Stimulated activated memory B cell treated with anti-CD40 and anti-IgM and Interleukin-4, amounts not matched to agents 10 μg/mL and 1 μg/mL and 100 μg/mL, for 72 hours (primary cell): Measurements from ENCODE around the gene KNL1.
"Not testable (repeated sequence)": the region's sequence is repeated elsewhere in the genome, so short reads cannot be mapped to it uniquely, and the experiment has no call there.

Source experiments
- ATAC-seq: fragments of 150-1000 bp; cut with Tn5 transposase; 2 replicates; pipeline ENCODE4 v1.10.0; 2021
- H3K27ac Mint-ChIP-seq: one replicate; pipeline ENCODE4 v1.8.0; 2022; ENCODE audit warnings: mild to moderate bottlenecking, mixed read lengths
- H3K27me3 Mint-ChIP-seq: one replicate; pipeline ENCODE4 v1.8.0; 2022; ENCODE audit warnings: mixed read lengths
- H3K36me3 Mint-ChIP-seq: one replicate; pipeline ENCODE4 v1.8.0; 2022; ENCODE audit warnings: mixed read lengths
- H3K4me1 Mint-ChIP-seq: one replicate; pipeline ENCODE4 v1.8.0; 2022; ENCODE audit warnings: mixed read lengths
- H3K4me3 Mint-ChIP-seq: one replicate; pipeline ENCODE4 v1.8.0; 2022; ENCODE audit warnings: mild to moderate bottlenecking, moderate library complexity, mixed read lengths
- H3K9me3 Mint-ChIP-seq: one replicate; pipeline ENCODE4 v1.8.0; 2022; ENCODE audit warnings: mixed read lengths

KNL1 gene

DNA sequence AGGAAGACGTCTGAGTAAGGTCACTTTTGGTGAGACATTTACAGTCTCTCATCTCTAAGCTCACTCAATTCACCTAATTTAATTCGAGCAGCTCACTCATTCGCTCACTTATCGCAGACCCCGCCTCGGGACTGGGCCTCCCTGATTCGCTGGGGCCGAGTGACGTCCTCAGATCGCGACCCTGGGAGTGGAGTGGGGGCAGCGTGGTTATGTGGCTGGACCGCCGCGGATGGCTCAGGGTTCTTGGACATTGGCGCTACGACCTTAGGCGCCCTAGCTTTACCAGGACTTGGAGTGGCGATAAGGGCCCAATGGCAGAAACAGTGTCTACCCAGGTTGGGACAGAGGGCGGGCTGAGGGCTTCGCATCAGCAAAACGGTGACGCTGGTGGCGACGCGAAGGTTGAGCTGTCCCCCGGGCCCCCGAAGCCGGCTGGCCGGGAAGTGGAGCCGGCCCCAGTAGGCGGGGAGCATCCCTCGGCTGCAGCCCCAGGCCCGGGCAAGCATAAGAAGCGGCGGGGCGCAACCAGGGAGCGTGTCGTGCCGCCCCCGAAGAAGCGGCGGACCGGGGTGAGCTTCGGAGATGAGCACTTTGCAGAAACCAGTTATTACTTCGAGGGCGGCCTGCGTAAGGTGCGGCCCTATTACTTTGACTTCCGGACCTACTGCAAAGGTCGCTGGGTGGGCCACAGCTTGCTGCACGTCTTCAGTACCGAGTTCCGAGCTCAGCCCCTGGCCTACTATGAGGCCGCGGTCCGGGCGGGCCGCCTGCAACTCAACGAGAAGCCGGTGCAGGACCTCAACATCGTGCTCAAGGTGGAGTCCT, 24.7 kb upstream of the KNL1 start, which contains the start of gene RPUSD2:
TSS of gene RPUSD2 (plus strand) at position 171 of the 825 bp plus-strand sequence. CDS start at position 210, 39 bp downstream.
- Mint-ChIP-seq H3K4me1 (peaks cover 56% of the 10 kb centered on the region), H3K4me3 (peak within 1 kb of the TSS; percentile 99), H3K27me3 (no peaks in the 10 kb centered on the region), H3K27ac (peak within 1 kb of the TSS; percentile 93), H3K36me3 (peaks cover 20% of the 10 kb centered on the region), H3K9me3 (no peaks in the 10 kb centered on the region)
- peak; percentile 86 for ATAC-seq

DNA sequence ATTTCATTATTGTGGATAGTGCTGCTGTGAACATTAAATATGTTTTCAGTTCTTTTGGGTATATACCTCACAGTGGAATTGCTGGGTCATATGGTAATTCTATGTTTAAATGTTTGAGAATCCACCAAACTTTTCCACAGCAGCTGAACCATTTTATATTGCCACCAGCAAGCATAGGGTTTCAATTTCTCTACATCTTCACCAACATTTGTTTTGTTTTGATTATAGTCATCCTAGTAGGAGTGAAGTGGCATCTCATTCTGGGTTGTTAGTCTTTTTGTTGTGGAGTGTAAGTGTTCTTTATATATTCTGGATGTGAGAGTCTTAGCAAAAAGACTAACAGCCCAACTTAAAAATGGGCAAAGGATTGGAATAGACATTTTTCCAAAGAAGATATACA, 18.9 kb upstream of the KNL1 start:
- Mint-ChIP-seq H3K9me3 (no peaks in the 10 kb centered on the region), H3K27ac (no peak overlapping the region), H3K4me1 (peaks cover 34% of the 10 kb centered on the region), H3K27me3 (no peaks in the 10 kb centered on the region), H3K4me3 (no peak overlapping the region), H3K36me3 (peaks cover 36% of the 10 kb centered on the region)
- ATAC-seq, result no peak

DNA sequence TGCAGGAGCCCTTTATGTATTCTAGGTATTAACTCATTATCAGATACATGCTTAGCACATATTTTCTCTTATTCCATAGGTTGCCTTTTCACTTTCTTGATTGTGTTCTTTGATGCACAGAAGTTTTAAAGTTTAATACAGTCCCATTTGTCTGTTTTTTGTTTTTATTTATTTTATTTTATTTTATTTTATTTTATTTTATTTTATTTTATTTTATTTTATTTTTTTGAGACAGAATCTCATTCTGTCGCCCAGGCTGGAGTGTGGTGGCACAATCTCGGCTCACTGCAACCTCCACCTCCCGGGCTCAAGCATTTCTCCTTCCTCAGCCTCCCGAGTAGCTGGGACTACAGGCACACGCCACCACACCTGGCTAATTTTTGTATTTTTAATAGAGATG, 17.1 kb upstream of the KNL1 start:
- not testable (repeated sequence) for ATAC-seq, H3K9me3 Mint-ChIP-seq, H3K27ac Mint-ChIP-seq, H3K27me3 Mint-ChIP-seq, H3K4me3 Mint-ChIP-seq
- peaks cover 36% of the 10 kb centered on the region for H3K36me3 Mint-ChIP-seq
- peaks cover 18% of the 10 kb centered on the region for H3K4me1 Mint-ChIP-seq

DNA sequence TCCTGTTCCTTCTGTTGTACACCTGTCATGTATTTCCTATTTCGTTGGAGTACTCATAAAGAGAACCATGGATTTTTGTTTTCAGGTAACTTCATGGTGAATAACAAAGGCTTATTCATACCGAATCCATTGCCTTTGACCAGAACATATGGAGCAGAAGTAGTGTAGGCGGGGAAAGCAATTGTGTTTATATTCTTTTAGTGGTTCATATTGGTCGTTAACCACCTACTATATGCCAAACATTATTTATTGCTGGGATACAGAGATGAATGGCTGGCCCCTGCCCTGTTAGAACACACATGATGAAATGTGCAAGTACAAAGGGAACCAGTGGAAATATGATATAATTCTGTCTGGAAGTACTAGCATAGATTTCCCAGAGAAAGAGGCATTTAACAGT, 15.2 kb upstream of the KNL1 start:
- no peak overlapping the region for H3K27ac Mint-ChIP-seq
- ATAC-seq, result no peak

DNA sequence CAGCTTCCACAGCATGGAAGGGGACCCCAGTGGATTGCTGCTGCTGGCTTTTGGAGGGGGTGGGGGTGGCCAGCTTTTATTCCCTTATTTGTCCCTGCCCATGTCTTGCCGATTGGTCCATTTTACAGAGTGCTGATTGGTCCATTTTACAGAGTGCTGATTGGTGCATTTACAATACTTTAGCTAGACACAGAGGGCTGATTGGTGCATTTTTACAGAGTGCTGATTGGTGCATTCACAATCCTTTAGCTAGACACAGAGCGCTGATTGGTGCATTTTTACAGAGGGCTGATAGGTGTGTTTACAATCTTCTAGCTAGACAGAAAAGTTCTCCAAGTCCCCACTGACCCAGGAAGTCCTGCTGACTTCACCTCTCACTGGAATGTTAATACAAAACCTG, 12.3 kb upstream of the KNL1 start:
- not testable (repeated sequence) for H3K9me3 Mint-ChIP-seq, H3K27me3 Mint-ChIP-seq, H3K4me1 Mint-ChIP-seq, H3K4me3 Mint-ChIP-seq, H3K36me3 Mint-ChIP-seq, ATAC-seq, H3K27ac Mint-ChIP-seq

More for the DNA sequence above, 15.2 kb upstream of the KNL1 start:
- peaks cover 20% of the 10 kb centered on the region for H3K36me3 Mint-ChIP-seq
- no peaks in the 10 kb centered on the region for H3K27me3 Mint-ChIP-seq
- H3K4me3 Mint-ChIP-seq, result no peak overlapping the region
- peaks cover 2% of the 10 kb centered on the region for H3K4me1 Mint-ChIP-seq
- H3K9me3 Mint-ChIP-seq, result no peaks in the 10 kb centered on the region

DNA sequence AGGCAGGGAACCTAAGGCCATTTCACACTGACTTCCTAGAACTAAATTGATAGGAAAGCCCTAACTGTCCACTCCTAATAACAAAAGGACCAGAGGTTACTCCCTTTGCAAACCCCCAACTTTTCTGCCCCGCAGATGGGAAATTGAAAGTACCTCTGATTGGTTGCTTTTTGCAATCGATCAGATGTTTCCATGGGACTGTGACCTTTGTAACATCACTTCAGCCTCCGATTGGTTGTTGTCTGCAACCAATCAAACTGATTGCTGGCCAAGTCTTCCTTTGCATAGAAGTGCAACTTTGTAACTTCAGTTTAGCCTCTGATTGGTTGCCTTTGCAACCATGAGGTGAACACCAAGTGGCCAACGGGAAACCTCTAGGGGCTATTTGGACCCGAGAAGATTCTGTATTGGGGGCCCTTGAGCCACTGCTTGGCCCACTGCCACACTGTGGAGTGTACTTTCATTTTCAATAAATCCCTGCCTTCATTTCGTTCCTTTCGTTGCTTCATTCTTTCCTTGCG, 11.3 kb upstream of the KNL1 start:
- no peaks in the 10 kb centered on the region for H3K27me3 Mint-ChIP-seq
- ATAC-seq, result no peak
- no peak overlapping the region for H3K4me3 Mint-ChIP-seq
- H3K9me3 Mint-ChIP-seq, result no peaks in the 10 kb centered on the region
- H3K36me3 Mint-ChIP-seq, result no peaks in the 10 kb centered on the region
- H3K4me1 Mint-ChIP-seq, result no peaks in the 10 kb centered on the region
- H3K27ac Mint-ChIP-seq, result no peak overlapping the region

DNA sequence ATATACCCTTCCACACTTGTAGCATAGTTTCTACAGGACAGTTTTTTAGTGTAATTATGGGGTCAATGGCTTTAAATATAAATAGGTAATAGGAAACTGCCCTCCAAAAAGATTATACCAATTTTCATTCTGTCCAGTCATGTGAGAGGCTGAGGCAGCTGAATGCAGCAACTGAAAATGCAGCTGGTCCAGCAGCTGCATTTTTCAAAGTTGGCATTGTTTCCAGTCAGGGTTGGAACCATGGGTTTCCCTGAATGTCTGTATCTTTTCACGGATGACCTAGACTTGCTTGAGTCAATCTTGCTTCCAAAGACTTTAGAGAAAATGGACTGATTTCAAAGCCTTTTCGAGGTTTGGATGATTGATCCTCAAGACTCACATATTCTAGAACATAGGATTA, 9.9 kb upstream of the KNL1 start:
- Mint-ChIP-seq H3K9me3 (no peaks in the 10 kb centered on the region), H3K27ac (no peak overlapping the region), H3K4me1 (no peaks in the 10 kb centered on the region), H3K4me3 (no peak overlapping the region), H3K36me3 (no peaks in the 10 kb centered on the region), H3K27me3 (no peaks in the 10 kb centered on the region)
- ATAC-seq, result no peak

DNA sequence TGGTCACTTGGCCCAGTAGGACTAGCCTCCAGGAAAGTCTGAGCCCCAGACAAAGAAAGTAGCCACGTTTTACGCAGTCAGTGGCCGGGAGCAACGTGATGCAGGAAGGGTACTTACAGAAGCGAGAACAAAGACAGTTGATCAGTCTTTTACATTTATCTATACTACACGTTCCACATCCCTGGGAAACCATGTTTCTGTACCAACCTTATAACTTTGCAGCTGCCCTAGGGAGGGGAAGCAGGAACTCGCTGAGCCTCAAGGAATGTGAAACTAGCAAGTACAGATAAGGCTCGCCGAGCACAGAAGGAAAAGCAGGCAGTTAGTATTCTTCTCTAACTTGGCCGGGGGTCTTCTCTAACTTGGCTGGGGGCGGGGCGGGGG, 3.4 kb upstream of the KNL1 start:
- H3K4me3 Mint-ChIP-seq, result no peak overlapping the region
- H3K4me1 Mint-ChIP-seq, result peaks cover 28% of the 10 kb centered on the region
- H3K27me3 Mint-ChIP-seq, result no peaks in the 10 kb centered on the region
- H3K9me3 Mint-ChIP-seq, result no peaks in the 10 kb centered on the region
- H3K27ac Mint-ChIP-seq, result peak overlapping the region; percentile 73
- no peak for ATAC-seq
- no peaks in the 10 kb centered on the region for H3K36me3 Mint-ChIP-seq

DNA sequence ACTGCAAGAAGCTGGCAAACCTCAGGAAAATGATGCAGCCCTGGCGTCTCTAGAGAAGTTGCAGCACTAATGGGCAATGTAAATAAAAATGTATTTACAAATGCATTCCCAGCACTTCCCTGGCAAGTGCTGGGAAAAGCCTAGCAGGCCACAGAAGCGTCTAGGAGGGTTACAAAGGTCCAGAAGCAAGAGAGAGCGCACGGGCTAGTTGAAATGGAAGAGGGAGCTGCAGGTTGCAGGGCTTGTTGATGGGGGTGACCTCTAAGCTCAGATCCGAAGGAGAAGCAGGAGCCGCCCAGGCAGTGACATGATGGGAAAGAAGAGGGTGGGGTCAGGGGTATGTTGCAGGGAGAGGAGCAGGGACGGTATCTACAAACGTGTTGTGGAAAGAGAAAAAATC, 2.7 kb upstream of the KNL1 start:
- no peak for ATAC-seq
- Mint-ChIP-seq H3K4me3 (no peak overlapping the region), H3K4me1 (peaks cover 28% of the 10 kb centered on the region), H3K9me3 (no peaks in the 10 kb centered on the region), H3K27ac (no peak overlapping the region), H3K27me3 (no peaks in the 10 kb centered on the region), H3K36me3 (no peaks in the 10 kb centered on the region)

DNA sequence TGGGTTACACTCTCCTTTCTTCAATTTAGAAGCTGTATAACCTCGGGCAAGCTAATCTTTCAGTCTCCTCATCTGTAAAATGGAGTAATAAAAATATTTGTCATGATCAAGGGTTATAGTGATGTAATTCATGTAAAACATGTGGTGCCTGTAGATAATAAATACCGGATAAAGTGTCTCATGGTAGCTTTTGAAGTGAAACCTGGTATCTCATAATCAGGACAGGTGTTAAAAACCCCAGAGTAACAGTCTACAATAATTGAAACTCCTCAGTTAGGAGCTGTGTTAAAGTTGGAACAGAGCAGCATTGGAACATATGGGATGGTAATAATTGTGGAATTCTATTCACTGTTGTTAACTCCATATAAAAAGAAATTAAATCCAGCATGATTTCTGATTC, 884 bp upstream of the KNL1 start:
- peak overlapping the region; percentile 97 for H3K27ac Mint-ChIP-seq
- H3K36me3 Mint-ChIP-seq, result no peaks in the 10 kb centered on the region
- H3K4me3 Mint-ChIP-seq, result no peak overlapping the region
- no peaks in the 10 kb centered on the region for H3K9me3 Mint-ChIP-seq
- H3K27me3 Mint-ChIP-seq, result no peaks in the 10 kb centered on the region
- peaks cover 28% of the 10 kb centered on the region for H3K4me1 Mint-ChIP-seq
- ATAC-seq, result no peak

DNA sequence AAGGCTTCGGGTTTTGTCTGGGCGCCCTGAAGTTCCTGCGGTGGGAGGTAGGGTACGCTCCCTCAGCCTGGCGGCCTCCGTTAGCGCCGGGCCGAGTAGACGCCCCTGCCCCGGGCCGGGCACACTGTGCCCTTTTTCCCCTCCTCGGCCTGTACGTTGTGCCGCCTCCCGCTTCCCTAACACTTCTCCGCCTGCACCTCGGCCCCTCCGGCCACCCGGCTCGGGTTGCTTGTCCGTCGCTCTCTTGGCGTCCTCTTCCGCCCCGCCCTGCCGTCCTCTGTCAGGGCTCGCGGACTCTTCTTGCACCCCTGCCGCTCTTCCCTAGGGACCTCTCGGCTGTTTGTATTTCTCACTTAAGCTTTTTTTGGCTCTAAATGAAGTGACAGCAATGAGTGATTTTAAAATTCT, 384 bp downstream of the KNL1 start:
- peak overlapping the region; percentile 94 for H3K4me3 Mint-ChIP-seq
- ATAC-seq, result peak; percentile 71
- peaks cover 26% of the 10 kb centered on the region for H3K4me1 Mint-ChIP-seq
- peak overlapping the region; percentile 97 for H3K27ac Mint-ChIP-seq
- no peaks in the 10 kb centered on the region for H3K36me3 Mint-ChIP-seq
- no peaks in the 10 kb centered on the region for H3K9me3 Mint-ChIP-seq
- H3K27me3 Mint-ChIP-seq, result no peaks in the 10 kb centered on the region

DNA sequence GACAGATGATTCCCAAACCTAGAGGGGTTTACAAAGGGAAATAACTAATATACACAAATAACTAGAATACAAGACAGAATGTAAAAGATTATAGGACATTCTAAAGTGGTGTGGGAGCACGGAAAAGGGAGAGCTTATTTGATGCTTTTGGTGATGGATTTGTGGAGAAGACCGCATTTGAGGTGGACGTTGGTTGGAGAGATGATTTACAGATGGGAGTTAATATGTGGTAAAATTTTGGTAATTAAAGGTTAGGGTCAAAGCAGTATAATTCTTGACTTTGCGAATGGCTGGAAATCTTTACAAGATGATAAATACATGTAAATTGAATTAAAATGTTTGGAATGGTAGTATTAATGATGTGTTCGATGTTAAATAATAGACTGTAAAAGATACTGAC, 1.2 kb downstream of the KNL1 start:
- Mint-ChIP-seq H3K36me3 (no peaks in the 10 kb centered on the region), H3K9me3 (no peaks in the 10 kb centered on the region), H3K27me3 (no peaks in the 10 kb centered on the region), H3K4me3 (peak overlapping the region; percentile 94), H3K4me1 (peaks cover 18% of the 10 kb centered on the region), H3K27ac (peak overlapping the region; percentile 97)
- no peak for ATAC-seq

DNA sequence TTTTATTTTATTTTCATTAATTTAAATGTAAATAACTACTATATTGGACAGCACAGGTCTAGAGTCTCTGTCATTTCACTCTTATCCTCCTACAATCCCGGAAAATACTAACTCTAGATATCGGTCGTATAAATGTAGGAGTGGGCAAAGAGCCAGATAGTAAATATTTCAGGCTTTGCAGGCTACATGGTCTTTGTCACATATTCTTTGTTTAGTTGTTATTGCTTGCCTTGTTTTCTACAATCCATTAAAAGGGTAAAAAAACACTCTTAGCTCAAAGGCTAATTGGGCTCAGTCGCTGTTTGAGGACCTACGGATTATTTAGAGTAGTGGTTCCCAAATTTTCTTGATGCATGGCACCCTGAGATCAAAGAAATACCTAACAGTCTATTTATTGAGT, 1.7 kb downstream of the KNL1 start:
- no peak overlapping the region for H3K4me3 Mint-ChIP-seq
- peaks cover 15% of the 10 kb centered on the region for H3K4me1 Mint-ChIP-seq
- no peak for ATAC-seq

DNA sequence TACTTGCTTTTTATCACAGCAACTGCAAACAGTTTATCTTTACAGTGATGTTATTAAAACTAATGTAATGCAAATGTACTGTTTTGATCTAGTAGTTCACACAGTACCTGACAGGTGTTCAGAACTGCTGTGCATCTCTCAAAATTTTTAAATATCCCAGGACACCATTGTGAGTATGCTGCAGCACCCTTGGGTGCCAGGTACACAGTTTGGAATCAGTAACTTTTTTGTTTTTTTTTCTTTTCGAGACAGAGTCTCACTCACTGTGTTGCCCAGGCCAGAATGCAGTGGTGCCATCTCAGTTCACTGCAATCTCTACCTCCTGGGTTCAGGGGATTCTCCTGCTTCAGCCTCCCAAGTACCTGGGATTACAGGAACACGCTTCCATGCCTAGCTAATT, 3.0 kb downstream of the KNL1 start:
- Mint-ChIP-seq H3K4me1 (peaks cover 15% of the 10 kb centered on the region), H3K27ac (no peak overlapping the region), H3K36me3 (no peaks in the 10 kb centered on the region), H3K9me3 (no peaks in the 10 kb centered on the region), H3K4me3 (no peak overlapping the region), H3K27me3 (no peaks in the 10 kb centered on the region)
- ATAC-seq, result no peak

More for the DNA sequence above, 1.7 kb downstream of the KNL1 start:
- no peaks in the 10 kb centered on the region for H3K36me3 Mint-ChIP-seq
- H3K27ac Mint-ChIP-seq, result no peak overlapping the region
- H3K9me3 Mint-ChIP-seq, result no peaks in the 10 kb centered on the region
- H3K27me3 Mint-ChIP-seq, result no peaks in the 10 kb centered on the region

DNA sequence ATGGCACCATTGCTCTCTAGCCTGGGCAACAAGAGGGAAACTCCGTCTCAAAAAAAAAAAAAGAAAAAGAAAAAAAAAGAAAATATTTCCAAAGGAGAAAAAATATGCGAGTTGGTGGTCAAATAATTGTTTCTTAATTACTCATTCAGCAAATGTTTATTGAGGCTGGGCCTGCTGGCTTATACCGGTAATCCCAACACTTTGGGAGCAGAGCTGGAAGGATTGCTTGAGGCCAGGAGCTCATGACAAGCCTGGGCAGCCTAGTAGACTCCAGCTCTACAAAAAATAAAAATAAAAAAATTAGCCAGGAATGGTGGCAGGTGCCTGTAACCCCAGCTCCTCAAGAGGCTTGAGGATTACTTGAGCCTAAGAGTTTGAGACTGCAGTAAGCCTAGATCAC, 4.1 kb downstream of the KNL1 start:
- no peak for ATAC-seq
- Mint-ChIP-seq H3K9me3 (no peaks in the 10 kb centered on the region), H3K4me1 (peaks cover 9% of the 10 kb centered on the region), H3K27me3 (no peaks in the 10 kb centered on the region), H3K27ac (no peak overlapping the region), H3K36me3 (no peaks in the 10 kb centered on the region), H3K4me3 (no peak overlapping the region)

DNA sequence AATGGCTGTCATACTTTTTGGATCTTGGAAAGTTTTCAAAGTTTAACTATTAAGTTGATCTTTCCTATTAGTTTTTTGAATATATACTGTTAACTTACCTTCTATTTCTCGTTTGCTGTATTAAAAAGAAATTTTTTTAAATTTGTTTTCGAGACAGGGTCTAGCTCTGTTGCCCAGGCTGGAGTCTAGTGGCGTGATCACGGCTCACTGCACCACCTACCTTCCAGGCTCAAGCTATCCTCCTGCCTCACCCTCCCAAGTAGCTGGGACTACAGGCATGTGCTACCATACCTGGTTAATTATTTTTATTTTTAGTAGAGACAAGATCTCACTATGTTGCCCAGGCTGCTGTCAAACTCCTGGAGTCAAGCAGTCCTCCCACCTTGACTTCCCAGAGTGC, 4.6 kb downstream of the KNL1 start:
- Mint-ChIP-seq H3K9me3 (no peaks in the 10 kb centered on the region), H3K27ac (no peak overlapping the region), H3K36me3 (no peaks in the 10 kb centered on the region), H3K27me3 (no peaks in the 10 kb centered on the region), H3K4me1 (peaks cover 9% of the 10 kb centered on the region), H3K4me3 (no peak overlapping the region)
- no peak for ATAC-seq
